Measurements from ENCODE around the gene RASA2.
"Not testable (repeated sequence)": the region's sequence is repeated elsewhere in the genome, so short reads cannot be mapped to it uniquely, and the experiment has no call there.

RASA2 gene

DNA sequence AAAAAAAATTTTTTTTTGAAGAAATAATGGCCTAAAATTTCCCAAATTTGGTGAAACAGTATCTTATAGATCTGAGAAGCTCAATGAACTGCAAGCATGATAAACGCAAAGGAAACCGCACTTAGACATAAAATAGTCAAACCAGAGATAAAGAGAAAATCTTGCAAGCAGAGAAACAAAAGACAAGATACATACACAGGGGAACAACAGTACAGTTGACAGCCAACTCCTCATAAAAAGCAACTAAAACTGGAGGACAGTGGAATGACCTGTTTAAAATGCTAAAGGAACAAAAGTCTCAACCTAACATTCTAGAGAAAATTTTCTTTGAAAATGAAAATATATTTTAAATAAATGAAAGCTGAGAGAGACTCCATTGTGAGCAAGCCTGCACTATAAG lies 107.5 kb downstream of the RASA2 start:
- no peak for DNase-seq

GRCh38 chr3:141597931-141598330 lies 111.1 kb downstream of the RASA2 start:
- no peak for DNase-seq

DNA sequence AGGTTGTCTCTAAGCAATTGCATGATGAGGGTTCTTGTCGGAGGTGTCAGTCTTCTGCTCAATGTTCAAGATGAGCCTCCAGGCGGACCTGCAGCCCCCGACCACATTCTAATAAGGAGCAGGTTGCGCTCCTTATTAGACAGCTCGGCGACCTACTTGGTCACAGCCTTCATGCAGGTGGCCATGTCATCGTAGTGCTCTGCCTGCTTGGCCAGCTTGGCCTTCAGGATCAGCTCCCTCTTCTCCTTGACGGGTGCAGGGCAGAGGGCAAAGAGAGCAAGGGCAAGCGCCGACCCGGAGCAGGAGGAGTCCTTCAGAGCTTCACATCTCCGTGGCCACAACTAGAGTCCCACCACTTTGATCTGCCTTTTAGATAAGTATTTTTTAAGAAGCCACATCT lies 113.5 kb downstream of the RASA2 start:
- DNase-seq: no peak

- no peak for DNase-seq
Measured at GRCh38 chr3:141602706-141603105, 115.9 kb downstream of the RASA2 start.

GRCh38 chr3:141603473-141604035 lies 116.7 kb downstream of the RASA2 start:
- no peak for DNase-seq

DNA sequence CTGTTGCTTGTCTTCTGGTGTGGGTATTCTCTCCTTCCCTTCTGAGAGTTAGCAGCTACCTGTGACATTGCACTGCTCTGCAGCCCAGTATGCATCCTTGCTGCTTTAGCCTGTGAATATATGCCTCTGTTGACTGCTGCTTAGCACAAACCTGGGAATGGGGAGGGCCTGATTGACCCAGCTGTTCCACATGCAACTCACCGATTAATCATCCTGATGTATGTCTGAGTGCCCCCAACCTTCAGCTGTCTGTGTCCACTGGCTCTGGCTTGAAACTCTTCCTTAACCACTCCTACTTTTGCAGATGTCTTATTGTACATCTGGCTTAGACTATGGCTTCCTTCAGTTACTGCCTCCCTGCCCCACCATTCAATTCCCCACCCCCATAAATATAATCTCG lies 119.1 kb downstream of the RASA2 start:
- DNase-seq: no peak

DNA sequence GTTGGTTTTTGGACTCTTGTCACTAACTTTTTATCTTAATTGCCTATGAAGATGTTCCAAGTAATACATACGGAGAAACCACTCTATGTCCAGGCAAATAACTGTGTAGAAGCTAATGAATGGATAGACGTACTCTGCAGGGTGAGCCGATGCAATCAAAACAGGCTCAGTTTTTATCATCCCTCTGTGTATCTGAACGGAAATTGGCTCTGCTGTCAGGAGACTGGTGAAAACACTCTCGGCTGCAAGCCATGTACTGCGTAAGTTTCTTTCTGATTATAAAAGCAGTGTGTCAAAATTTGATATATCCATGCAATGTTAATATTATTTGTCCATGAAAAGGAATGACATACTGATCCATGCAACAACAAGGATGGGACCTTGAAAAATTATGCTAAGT lies 121.6 kb downstream of the RASA2 start:
- no peak for DNase-seq

- DNase-seq: no peak
Measured at GRCh38 chr3:141610939-141611338, 124.1 kb downstream of the RASA2 start.

GRCh38 chr3:141618103-141618910 lies 131.5 kb downstream of the RASA2 start:
- no peak for DNase-seq

DNA sequence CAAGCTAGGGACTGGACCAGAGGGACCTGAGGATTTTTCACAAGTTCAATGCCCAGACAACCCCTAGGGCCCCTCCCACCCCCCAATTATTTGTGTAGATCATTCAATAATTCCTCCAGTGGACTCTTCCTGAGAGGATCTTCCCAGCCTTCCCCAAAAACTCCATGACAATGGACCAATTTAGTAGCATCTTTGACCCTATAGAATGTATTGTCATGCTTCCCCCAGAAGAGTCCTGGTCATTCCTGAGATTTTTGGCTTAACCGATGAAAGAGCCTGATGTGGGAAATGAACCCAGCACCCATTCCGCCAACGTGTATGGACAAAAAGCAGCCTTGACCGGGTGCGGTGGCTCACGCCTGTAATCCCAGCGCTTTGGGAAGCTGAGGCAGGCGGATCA lies 132.1 kb downstream of the RASA2 start:
- no peak for DNase-seq

- no peak for DNase-seq
Measured at GRCh38 chr3:141619450-141619849, 132.6 kb downstream of the RASA2 start.

- no peak for DNase-seq
Measured at GRCh38 chr3:141623691-141624090, 136.9 kb downstream of the RASA2 start.

DNA sequence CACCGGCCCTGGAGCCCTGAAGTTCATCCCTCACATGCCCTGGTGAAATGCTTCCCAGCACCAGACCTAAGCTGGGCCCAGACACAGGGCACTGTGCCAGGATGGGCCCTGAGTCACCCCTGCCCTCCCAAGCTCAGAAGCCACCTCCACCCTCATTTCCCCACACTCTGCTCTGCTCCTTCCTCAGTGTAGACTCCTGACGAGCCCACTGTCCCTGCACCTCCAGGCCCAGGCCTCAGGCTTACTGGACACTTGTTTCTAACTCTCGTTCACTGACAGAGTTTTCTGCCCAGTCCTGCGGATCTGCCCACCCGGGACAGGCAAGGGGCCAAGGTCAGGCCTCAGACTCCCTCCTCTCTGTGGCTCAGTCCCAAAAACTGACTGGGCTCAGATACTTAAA lies 138.7 kb downstream of the RASA2 start:
- no peak for DNase-seq

- DNase-seq: not testable (repeated sequence)
Measured at GRCh38 chr3:141628334-141628733, 141.5 kb downstream of the RASA2 start.

GRCh38 chr3:141628868-141629441 lies 142.1 kb downstream of the RASA2 start:
- DNase-seq: not testable (repeated sequence)

- no peak for DNase-seq
Measured at GRCh38 chr3:141629976-141630375, 143.1 kb downstream of the RASA2 start.

GRCh38 chr3:141632779-141633374 lies 146.1 kb downstream of the RASA2 start:
- no peak for DNase-seq

- no peak for DNase-seq
Measured at GRCh38 chr3:141642215-141642614, 155.4 kb downstream of the RASA2 start.

- no peak for DNase-seq
Measured at GRCh38 chr3:141643391-141643790, 156.6 kb downstream of the RASA2 start.

DNA sequence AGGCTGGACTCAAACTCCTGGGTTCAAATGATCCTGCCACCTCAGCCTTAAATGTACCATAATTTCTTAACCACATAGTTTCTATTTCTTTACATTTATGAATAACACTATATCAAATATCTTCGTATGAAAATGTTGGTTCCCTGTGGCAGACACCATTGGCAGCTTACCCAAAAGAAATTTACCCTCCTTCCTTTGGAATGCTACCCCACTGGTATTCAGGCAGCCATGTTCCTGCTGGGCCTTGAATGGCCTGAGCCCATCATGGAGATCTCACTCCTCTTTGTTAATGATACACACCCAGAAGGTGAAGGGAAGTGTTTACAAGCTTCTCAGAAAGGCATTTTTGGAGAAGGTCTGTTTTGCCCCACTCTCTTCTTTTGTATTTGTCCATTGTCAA lies 157.0 kb downstream of the RASA2 start:
- no peak for DNase-seq

DNA sequence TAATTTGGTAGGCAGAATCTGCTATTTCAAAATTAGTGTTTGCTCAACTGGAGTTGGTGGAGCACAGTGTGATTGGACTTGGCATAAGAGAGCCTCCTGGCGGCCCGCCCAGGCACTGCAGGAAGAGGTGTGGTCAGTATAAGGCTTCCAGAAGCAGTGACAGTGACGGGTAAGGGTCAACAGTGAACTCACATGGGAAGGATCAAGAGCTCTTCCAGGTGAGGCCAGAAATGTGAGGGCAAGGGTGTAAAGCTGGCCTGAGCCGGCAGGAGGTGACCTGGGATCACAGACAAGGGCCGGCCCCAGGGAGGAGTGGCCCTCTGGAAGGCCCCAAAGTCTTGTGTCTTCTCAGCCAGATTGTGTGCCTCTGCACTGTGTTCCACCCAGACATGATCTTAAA lies 158.1 kb downstream of the RASA2 start:
- DNase-seq: peak; percentile 31

DNA sequence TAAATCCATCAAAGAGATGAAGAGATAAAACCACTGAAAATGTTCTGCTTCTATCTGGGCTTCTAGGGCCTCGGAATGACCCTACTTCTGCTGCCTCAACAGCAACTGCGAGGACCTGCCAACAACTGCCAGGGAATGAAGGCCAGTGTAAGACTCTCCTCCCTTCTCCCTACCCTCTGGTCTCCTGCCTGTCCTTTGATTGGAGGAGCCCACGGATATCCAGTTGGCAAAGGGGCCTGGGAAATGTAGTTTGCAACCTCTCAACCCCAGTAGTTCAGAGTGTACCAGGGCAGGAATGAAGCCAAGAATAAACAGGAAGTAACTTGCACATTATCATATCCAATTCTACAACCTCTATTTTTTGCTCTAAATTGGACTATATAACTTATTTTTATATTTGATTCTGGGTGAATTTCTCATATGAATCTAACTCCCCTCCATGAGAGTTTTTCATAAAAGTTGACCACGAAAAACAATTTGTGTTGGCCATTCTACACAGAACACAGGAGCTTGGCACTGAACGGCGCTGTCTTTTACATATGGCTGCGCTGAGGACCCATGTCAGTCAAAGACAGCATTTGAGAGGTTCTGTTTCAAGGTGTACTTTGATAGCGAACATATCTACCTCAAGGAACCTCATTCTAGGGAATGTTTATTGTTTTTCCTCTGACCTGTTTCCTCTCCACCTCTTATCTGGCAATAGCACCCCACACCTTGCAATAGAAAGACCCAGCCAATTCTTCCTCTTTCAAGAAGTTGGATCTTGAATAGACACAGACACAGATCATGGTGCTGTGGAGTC lies 160.1 kb downstream of the RASA2 start:
- DNase-seq: peak; percentile 67

DNA sequence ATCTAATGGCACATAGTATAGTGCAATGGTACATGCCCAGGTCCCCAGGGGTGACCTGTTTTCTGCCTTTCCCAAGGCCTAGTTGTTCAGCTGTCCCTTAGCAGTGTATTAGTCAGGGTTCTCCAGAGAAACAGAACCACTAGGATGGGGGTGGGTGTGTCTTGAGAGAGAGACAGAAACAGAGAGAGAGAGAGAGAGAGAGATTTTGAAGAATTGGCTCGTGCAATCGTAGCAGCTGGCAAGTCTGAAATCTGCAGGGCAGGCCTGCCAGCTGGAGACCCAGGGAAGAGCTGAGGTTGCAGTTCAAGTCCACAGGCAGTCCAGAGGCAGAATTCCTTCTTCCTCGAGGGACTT lies 160.7 kb downstream of the RASA2 start:
- DNase-seq: no peak

All from COR-L47 (cell line).